SW 1271 (cell line): ENCODE data around the gene FLOT2.
A peak's percentile ranks its signal among the peaks of the same experiment; 100 is the strongest.
"Not testable (repeated sequence)": the region's sequence is repeated elsewhere in the genome, so short reads cannot be mapped to it uniquely, and the experiment has no call there.

Source experiments
- DNase-seq, 2 experiments: peaks; one replicate each; lab custom pipeline; 2025; lab: John Stamatoyannopoulos, UW

Gene FLOT2

DNA sequence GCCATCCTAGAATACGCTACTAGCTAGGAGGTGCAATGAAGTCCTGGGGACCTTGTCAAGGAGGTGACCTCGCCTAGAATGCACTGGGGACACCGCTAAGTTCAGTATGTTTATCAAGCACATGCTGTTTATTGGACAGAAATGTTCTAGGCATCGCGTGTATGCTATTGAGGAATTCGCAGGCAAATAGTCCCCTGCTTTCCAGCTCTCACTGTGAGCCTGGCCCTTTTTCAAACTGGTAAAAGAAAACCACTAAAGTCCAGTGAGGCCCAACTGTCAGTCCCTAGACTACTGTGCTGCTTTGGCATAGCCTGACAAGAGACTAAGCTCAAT is 53.8 kb downstream of the FLOT2 start:
- no peak for DNase-seq

DNA sequence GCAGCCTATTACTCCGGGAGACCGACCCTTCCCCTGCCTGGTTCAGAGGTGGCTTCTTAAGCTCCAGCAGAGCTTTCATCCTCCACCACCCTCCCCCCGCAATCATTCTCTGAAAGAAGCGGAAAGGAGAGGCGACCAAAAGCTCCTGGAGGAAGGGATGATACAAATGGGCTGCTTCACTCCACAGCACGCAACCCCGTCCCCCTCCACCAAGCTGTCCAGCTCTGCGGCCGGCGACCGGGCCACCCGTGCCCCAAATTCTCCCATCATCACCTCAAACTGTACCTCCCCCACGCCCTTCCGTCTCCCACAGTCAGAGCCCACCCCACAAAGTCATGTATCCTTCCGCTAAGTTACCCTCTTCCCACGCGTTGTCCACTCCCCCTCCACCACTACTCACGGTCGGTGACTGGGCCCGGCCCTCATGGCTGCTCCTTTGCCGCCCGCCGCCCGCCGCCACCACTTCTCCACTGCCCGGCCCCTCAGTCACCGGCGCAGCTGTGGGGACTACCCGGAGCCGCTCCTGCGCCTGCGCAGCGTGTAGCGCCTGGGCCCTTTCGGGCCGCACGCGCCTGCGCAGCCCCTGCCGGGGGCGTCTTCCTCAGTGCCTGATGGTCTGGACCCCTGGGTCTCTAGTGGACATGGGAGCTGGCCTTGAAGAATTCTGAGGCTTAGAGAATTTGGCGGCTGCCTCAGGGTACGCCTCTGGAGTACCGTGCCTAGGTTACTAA is 55.1 kb downstream of the FLOT2 start, which contains the start of gene FAM222B:
Gene FAM222B, minus strand, starts transcription at position 509 of the 731 bp plus-strand sequence. CDS start 76,123 bp downstream, outside the sequence.
- peak; percentile 65 to 82 for DNase-seq

DNA sequence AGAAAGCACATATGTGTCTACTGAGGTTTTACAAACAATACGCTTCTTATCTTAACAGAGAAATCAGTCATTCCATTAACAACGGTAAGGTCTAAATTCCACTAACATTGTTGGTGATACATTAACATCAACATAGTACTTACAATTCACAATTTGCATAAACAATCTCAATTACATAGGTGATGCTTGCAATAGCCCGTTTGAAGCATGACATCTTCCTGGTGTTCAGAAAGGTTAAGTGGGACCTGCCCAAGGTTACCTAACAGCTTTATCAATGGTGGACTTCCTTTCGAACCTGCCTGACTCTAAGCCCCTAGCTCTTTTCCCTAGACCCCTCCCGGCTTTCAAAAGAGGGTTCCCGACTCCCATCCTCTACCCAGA is 55.6 kb downstream of the FLOT2 start:
- DNase-seq: no peak

DNA sequence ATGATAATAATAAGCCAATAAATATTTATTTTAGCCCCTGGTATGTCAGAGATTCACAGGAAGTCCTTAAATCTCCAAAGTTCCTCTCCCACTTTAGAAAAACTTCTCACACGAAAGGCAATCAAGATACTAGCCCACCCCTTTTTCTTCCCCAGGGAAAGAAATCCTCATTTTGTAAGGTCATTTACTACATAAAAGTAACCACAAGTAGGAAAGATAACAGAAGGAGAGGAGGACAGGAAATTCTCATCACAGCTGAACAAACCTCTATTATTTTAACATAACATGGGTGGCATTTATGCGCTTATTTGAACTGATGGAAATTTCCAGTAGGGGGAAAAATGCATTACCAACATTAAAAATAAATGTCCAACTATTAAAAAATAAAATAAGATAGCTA is 58.3 kb downstream of the FLOT2 start:
- DNase-seq: no peak

DNA sequence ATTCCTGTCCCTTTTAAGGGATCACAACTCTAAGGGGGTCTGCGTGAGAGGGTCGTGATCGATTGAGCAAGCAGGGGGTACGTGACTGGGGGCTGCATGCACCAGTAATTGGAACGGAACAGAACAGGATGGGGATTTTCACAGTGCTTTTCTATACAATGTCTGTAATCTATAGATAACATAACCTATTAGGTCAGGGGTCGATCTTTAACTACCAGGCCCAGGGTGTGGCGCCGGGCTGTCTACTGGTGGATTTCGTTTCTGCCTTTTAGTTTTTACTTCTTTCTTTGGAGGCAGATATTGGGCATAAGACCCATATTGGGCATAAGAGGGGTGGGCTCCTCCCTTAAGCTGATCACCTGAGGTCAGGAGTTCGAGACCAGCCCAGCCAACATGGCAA is 61.0 kb downstream of the FLOT2 start:
- DNase-seq: not testable (repeated sequence)

DNA sequence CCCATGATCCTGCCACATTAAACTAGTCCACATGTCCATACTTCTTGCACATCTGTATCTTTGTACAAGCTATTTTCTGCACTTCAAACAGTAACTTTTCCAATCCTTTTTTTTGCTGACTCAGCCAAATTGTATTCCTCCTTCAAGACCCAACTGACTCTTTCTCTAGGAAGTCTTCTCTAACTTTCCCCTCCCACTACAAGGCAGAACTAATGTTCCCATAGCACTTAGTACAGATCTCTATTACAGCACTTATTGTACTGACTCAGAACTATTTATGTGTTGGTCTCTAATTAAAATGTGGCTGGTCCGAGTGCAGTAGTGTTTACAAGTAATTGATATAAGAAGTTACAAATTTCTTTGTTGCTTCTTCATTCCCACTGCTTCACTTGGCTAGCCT is 63.1 kb downstream of the FLOT2 start:
- no peak for DNase-seq
